Astrocyte of the cerebellum (primary cell): ENCODE results near the gene SMIM35.

ENCODE experiments used
- DNase-seq: peaks from one replicate; pipeline ENCODE4 v3.0.0-alpha.2; 2011; ENCODE audit warnings: low read depth
- H3K4me3 ChIP-seq: 2 replicates; pipeline ENCODE4 v1.5.1; 2011; ENCODE audit warnings: mild to moderate bottlenecking, low read depth, low read length, moderate library complexity
- CTCF ChIP-seq: IDR thresholded peaks from 2 replicates; pipeline ENCODE4 v1.5.1; 2012; ENCODE audit warnings: low read length, low read depth, moderate library complexity, mild to moderate bottlenecking; ENCODE audit errors: missing control alignments
- in situ Hi-C: cut with HindIII; loops from 2 replicates; pipeline ENCODE4 v1.10.0; 2017; ENCODE audit warnings: low sequenced_read_pairs

SMIM35 gene

GRCh38 chr11:118054712-118055640 lies 31.8 kb downstream of the SMIM35 start:
- in situ Hi-C loops: no loop called here

GRCh38 chr11:118052581-118053206 lies 34.1 kb downstream of the SMIM35 start:
- no peak for DNase-seq
- TF ChIP-seq CTCF: no peak
- in situ Hi-C loops: no loop called here
- no peak overlapping the region for H3K4me3 ChIP-seq

More at GRCh38 chr11:118054712-118055640, 31.8 kb downstream of the SMIM35 start:
- no peak overlapping the region for H3K4me3 ChIP-seq
- no peak for DNase-seq
- TF ChIP-seq CTCF: no peak

- H3K4me3 ChIP-seq: no peak overlapping the region
- no peak for DNase-seq
- TF ChIP-seq CTCF: no peak
- in situ Hi-C loops: no loop called here
Observed at GRCh38 chr11:118051611-118052461, 34.9 kb downstream of the SMIM35 start.

GRCh38 chr11:118051136-118051610 lies 35.6 kb downstream of the SMIM35 start:
- in situ Hi-C loops: no loop called here
- no peak for TF ChIP-seq CTCF
- DNase-seq: no peak
- no peak overlapping the region for H3K4me3 ChIP-seq

- in situ Hi-C loops: no loop called here
- no peak for DNase-seq
- H3K4me3 ChIP-seq: no peak overlapping the region
- no peak for TF ChIP-seq CTCF
Observed at GRCh38 chr11:118050208-118050891, 36.4 kb downstream of the SMIM35 start.
